Raji (cell line): ENCODE measurements around the gene ZMIZ1.

Experiments
- POLR2A ChIP-seq: IDR thresholded peaks from 2 replicates; pipeline ENCODE4 v1.6.1; 2011; ENCODE audit warnings: low read depth, low read length, control low read depth; ENCODE audit not compliant: insufficient read depth

Gene ZMIZ1

GRCh38 chr10:79055100-79055782 is 13.5 kb upstream of the ZMIZ1 start:
- no peak for TF ChIP-seq POLR2A

GRCh38 chr10:79055892-79056291 is 12.9 kb upstream of the ZMIZ1 start:
- TF ChIP-seq POLR2A, result no peak

GRCh38 chr10:79056361-79056735 is 12.4 kb upstream of the ZMIZ1 start:
- no peak for TF ChIP-seq POLR2A

- no peak for TF ChIP-seq POLR2A
These were observed 11.9 kb upstream of the ZMIZ1 start for GRCh38 chr10:79056736-79057391.

DNA sequence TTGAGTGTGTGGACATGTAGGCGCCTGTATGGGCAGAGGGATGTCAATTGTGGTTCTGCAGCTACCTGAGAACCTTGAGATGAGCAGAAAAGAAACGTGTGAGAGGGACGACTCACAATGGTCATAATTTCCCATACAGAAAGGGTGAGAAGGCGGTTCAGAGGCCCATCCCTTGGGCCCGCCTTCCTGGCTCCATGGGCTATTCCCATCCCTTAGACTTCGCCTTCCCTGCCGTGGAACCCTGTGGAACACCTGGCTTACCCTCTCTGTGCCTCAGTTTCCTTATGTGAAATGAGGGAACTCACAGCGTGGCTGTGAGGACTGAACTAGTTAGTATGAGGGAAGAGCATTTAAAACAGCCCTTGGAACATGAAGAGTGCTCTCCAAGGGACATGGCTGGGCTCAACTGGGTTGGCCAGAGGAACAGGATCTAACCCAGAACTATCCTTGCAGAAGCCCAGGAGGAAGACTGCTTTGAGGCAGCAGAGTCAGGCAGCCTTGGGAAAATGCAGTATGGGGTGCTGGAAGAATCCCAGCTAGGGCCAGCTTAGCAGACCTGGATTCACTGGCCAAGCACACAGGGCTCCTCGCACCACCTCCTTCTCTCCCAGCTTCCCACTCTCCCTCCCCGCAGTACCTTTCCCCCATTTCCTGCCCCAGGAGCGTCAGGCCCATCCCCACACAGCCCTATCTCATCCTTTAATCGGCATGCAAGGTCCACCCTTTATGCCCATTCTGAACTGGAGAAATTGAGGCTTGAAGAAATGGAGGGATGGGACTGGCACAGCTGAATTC is 11.1 kb upstream of the ZMIZ1 start:
- no peak for TF ChIP-seq POLR2A

DNA sequence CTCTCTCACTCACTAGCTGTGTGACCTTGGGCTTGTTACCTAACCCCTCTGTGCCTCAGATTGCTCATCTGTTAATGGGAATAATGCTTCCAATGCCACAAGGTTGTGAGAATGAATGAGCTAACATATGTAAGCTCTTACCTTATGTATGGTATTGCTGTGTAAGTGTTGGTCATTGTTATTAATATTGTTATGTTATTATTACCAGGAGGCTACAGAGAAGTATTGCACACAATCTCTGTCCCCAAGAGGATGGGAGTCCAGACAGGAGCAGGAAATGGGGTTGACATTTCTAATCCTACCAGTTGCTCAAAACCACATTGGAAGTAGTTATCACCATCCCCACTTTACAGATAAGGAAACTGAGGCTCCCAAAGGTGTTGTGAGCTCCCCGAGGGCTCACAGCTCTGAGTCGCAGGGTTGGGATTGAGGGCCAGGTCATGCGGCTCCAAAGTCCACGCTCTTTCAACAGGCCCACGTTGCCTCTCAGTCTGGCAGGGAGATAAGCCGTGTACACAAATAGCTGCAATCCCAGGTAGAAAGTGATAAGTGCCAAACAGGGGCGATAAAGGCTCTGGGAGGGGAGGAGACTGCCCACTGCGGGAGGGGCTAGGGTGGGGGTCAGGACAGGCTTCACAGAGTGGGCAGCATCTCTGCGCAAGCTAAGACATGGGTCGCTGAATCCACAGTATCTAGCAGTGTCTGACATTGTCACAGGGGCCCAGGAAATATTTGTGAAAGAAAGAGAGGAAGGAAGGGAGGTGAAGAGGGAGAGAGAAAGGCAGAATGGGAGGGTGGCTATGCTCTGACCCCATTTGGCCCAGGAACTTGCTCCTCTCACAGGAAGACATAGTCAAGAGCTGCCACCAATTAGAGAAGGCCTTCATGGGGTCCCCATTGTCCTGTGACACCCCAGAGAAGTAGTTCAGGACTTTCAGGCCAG is 9.6 kb upstream of the ZMIZ1 start:
- no peak for TF ChIP-seq POLR2A

GRCh38 chr10:79059859-79060379 is 8.8 kb upstream of the ZMIZ1 start:
- TF ChIP-seq POLR2A, result no peak

DNA sequence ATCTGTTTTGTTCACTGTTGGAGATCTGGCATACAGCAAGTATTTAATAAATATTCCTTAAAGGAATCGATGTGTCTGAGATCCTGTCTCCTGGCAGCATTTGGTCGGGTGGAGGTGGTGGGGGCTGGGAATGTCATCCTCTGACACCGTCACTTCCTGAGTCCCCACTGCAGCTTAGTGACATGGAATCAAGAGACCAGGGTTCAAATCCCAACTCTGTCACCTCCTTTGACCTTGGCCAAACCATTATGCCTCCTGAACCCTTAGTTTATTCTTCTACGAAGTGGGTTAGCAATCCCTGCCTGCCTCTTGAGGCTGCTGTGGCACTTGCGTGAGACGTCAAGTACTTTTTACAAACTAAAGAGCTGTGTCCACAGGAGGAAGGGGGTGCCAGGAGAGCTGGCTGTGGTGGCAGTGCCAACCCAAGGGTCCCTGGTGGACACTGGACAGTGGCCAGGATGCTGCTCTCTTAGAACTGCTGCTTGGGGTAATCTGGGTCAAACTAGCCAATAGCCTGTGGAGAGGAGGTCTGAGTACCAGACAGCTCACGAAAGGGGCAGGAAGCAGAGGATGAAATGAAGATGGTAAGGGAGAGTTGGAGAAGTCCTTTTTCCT is 8.0 kb upstream of the ZMIZ1 start:
- no peak for TF ChIP-seq POLR2A

DNA sequence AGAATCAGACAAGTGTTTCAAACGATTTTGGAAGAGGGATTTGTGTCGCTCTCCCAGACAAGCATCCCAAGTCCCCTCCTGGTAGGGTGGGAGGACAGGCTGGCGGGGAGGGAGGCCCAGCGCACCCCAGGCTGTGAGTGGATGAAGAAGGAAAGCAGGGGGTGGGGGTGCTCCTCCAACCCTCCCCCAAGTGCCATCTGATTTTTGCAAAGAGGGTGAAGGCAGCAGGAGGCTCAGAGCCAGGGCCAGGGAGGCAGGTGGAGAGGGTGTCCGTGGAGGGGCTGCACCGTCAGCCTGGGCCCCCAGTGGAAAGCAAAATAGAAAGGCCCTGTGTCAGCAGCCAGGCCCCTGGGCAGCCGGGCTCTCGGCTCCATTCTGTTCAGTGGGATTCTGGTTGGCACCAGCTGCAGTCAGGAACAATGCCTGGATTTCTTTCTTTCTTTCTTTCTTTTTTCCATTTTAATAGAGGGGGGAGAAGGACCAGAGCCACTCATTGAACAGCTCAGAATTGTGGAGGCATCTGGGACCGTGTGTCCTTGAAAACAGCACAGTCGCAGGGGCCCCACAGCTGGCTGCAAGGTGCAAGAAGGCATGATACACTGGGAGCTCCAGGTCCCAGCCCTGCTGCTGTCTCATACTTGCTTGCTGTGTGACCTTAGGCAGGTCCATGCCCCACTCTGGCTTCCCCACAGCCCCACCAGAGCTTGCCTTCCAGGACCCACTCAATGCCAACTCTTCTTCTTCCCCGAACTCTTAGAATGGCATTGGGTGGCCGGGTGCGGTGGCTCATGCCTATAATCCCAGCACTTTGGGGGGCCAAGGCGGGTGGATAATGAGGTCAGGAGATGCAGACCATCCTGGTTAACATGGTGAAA is 7.1 kb upstream of the ZMIZ1 start:
- TF ChIP-seq POLR2A, result no peak

- no peak for TF ChIP-seq POLR2A
These were observed 5.7 kb upstream of the ZMIZ1 start for GRCh38 chr10:79063071-79063491.

DNA sequence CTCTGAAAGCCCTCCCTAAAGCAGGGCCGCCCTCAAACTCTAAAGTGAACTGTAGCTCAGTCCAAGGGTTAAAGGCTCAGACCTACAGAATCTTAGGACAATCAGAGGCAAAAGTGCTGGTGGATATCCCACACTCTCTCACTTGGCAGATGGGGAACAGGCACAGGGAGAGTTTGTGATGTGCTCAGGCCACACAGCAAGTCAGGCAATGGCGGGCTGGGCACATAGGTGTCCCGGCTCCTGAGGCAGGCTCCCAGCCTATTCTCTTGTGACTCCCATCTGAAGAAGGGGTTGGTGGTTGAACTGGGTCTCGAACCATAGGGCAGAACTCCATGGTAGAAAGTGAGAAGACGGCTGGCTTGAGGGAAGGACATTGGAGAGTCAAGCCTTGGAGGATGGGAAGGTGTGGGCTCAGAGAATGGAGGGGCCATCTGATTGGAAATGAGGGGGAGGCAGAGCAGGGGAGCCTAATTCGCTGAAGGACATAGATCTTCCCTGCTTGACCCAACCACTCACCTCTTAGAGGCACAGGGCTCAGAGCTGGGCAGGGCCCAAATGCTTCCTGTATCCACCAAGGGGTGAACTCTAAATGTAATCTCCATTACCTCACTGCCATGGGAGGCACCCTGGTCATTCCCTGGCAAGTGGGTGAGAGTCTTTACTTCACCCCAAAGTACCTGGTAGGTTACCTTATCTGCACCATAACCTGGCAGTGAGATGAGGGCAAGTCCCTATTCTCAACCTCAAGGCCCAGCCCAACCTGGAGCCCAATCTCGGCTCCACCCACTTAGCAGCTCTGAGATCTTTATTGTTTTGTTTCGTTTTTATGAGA is 4.9 kb upstream of the ZMIZ1 start:
- no peak for TF ChIP-seq POLR2A

DNA sequence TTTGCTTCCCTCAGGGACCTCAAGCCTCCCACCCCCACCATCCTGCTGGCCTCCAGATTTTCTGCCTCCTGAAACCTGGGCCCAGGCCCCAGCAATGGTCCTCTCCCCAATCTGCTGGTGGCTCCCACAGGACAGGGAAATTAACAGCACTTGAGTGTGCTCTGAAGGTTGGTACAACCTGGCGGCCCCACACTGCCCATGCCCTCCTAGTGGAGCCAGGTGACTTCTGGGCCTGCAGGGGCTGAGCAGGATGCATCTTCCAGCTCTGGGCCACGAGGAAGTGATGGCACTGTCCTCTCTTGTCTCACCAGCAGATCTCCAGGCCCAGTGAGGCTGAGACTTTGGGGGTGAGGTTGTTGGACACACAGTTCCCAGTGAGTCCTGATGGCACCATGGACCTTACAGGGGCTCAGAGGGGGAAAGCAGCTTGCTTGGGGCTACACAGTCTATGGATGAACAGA is 3.6 kb upstream of the ZMIZ1 start:
- TF ChIP-seq POLR2A, result no peak
